ENCODE results near the gene TET2. TPM values are rescaled to one million over a fixed set of nuclear protein-coding genes. Genes with fewer than 3 reads are reported as not detected.

The TET2 gene
- total RNA-seq, 1 experiment from 2014 or later, result 3.4 TPM

GRCh38 chr4:105240037-105240436 lies 93.4 kb downstream of the TET2 start (continued):
- TF ChIP-seq ZNF281 (CRISPR knock-in tag; IDR thresholded peaks at IDR 0.05), result no peak

GRCh38 chr4:105241451-105241850 lies 94.8 kb downstream of the TET2 start:
- H3K27me3 Mint-ChIP-seq (ENCODE audit: low read depth), result no peaks in the 10 kb centered on the region
- TF ChIP-seq SMAD3 (CRISPR knock-in tag; IDR thresholded peaks at IDR 0.05; ENCODE audit: borderline replicate concordance) (no peak), ATF6 (CRISPR knock-in tag; IDR thresholded peaks at IDR 0.05) (no peak), ZSCAN18 (CRISPR knock-in tag; IDR thresholded peaks at IDR 0.05) (no peak), TCF7 (CRISPR knock-in tag; IDR thresholded peaks at IDR 0.05; ENCODE audit: low read depth) (no peak), GTF2I (CRISPR knock-in tag; conservative IDR thresholded peaks at IDR 0.05) (no peak), JUN (CRISPR knock-in tag; IDR thresholded peaks at IDR 0.05) (no peak), SP1 (CRISPR knock-in tag; conservative IDR thresholded peaks at IDR 0.05) (no peak), ZNF232 (CRISPR knock-in tag; IDR thresholded peaks at IDR 0.05) (no peak), CDX4 (CRISPR knock-in tag; IDR thresholded peaks at IDR 0.05; ENCODE audit: borderline replicate concordance) (no peak), ZMAT4 (CRISPR knock-in tag; IDR thresholded peaks at IDR 0.05) (no peak), E2F1 (CRISPR knock-in tag; IDR thresholded peaks at IDR 0.05) (no peak), PRRX2 (CRISPR knock-in tag; IDR thresholded peaks at IDR 0.05) (no peak), ZNF423 (CRISPR knock-in tag; IDR thresholded peaks at IDR 0.05) (no peak), ZNF317 (CRISPR knock-in tag; IDR thresholded peaks at IDR 0.05; ENCODE audit: borderline replicate concordance, low read depth) (no peak), ATF1 (CRISPR knock-in tag; IDR thresholded peaks at IDR 0.05) (no peak)
- DNase-seq (ENCODE audit: low spot score) (no peak), ATAC-seq (no peak)
- H3K4me1 Mint-ChIP-seq, result no peaks in the 10 kb centered on the region; the same call in 1 of the 2 replicates
- no peaks in the 10 kb centered on the region for H3K9me3 Mint-ChIP-seq
- H3K36me3 Mint-ChIP-seq, result no peaks in the 10 kb centered on the region
- H3K4me3 Mint-ChIP-seq, result no peak overlapping the region
- POLR2A ChIA-PET, result no interaction called here
- CTCF ChIA-PET, result no interaction called here
- no peak overlapping the region for H3K27ac Mint-ChIP-seq

- CTCF ChIA-PET, result no interaction called here
- ATAC-seq (peak; percentile 43; the same call in 1 of the 2 replicates), DNase-seq (ENCODE audit: low spot score) (no peak)
- Mint-ChIP-seq H3K27ac (no peak overlapping the region), H3K9me3 (no peaks in the 10 kb centered on the region), H3K27me3 (ENCODE audit: low read depth) (no peaks in the 10 kb centered on the region), H3K4me1 (no peaks in the 10 kb centered on the region; the same call in 1 of the 2 replicates), H3K4me3 (no peak overlapping the region), H3K36me3 (no peaks in the 10 kb centered on the region)
- POLR2A ChIA-PET, result no interaction called here
- TF ChIP-seq ATF1 (CRISPR knock-in tag; IDR thresholded peaks at IDR 0.05) (no peak), ATF2 (CRISPR knock-in tag; IDR thresholded peaks at IDR 0.05; ENCODE audit: borderline replicate concordance, low read depth) (no peak), SP1 (CRISPR knock-in tag; conservative IDR thresholded peaks at IDR 0.05) (no peak), AFF4 (CRISPR knock-in tag; IDR thresholded peaks at IDR 0.05; ENCODE audit: borderline replicate concordance) (no peak), HMGA2 (CRISPR knock-in tag; IDR thresholded peaks at IDR 0.05) (no peak)
Measured at GRCh38 chr4:105243446-105243845, 96.8 kb downstream of the TET2 start.

All from WTC11 (cell line).